Mucosa of descending colon (tissue), 3 donors: Measurements from ENCODE around the gene GPR132. TPM values are rescaled to one million over a fixed set of nuclear protein-coding genes. Genes with fewer than 3 reads are reported as not detected.

Source experiments
- total RNA-seq, 3 donors: library from RNA; stranded (reverse); fragmentation: NEBNext Ultra II Directional in 2 of 3; extraction: Animal tissue kit (Norgen Biotek cat#: 25700) in 2 of 3; gene quantifications; one replicate each; pipeline versions ENCODE4 v1.2.1 to v1.2.4, GENCODE V29; 2021 to 2023
- donor health status: DM: no; HTN: no; CAD: no; lungs with moderate emphysema.
- donor health status: DM: no; HTN: no; CAD: no.
- donor health status: DM: no; HTN: yes; CAD: no.

The GPR132 gene
- total RNA-seq, 3 donors from 2014 or later = 1.7 to 4.0 (median 3.1) TPM

Other genes starting within 250 kb of the GPR132 start
- 10 to 100 TPM; 66.8 to 89.9 (median 69.9) TPM for gene CEP170B, start 200.2 kb downstream of the GPR132 start, total RNA-seq
- gene PLD4, start 140.6 kb downstream of the GPR132 start, total RNA-seq = 1 to 10 TPM in 1 of 3 donors, under 1 TPM in 2; 0.38 to 2.2 (median 0.39) TPM
- 100 to 1,000 TPM in 1 of 3 donors, 10 to 100 TPM in 1, 1 to 10 TPM in 1; 4.6 to 145 (median 20.3) TPM for gene AHNAK2, start 87.1 kb downstream of the GPR132 start, total RNA-seq
- 1 to 10 TPM; 6.0 to 8.4 (median 6.9) TPM for gene CLBA1, start 79.6 kb downstream of the GPR132 start, total RNA-seq
- 1 to 10 TPM; 4.3 to 8.7 (median 5.6) TPM for gene CDCA4, start 44.3 kb downstream of the GPR132 start, total RNA-seq
- gene JAG2, start 103.3 kb upstream of the GPR132 start, total RNA-seq = 1 to 10 TPM; 5.6 to 8.2 (median 5.7) TPM
- 10 to 100 TPM; 26.9 to 46.7 (median 37.9) TPM for gene NUDT14, start 115.9 kb upstream of the GPR132 start, total RNA-seq
- 10 to 100 TPM; 45.7 to 55.8 (median 46.7) TPM for gene BTBD6, start 183.1 kb upstream of the GPR132 start, total RNA-seq
- gene BRF1, start 235.6 kb upstream of the GPR132 start, total RNA-seq = 10 to 100 TPM; 27.4 to 40.1 (median 34.2) TPM
- 10 to 100 TPM; 71.7 to 84.3 (median 78.9) TPM for gene PACS2, start 249.3 kb upstream of the GPR132 start, total RNA-seq